ENCODE results near the gene ECT2.
"Not testable (repeated sequence)": the region's sequence is repeated elsewhere in the genome, so short reads cannot be mapped to it uniquely, and the experiment has no call there.

Gene ECT2

GRCh38 chr3:172711454-172711795, 39.1 kb upstream of the ECT2 start:
- DNase-seq (ENCODE audit: low spot score): peak; percentile 21
- in situ Hi-C loops (cut with MboI; ENCODE audit: low sequenced_read_pairs, unreplicated experiment): no loop called here
- TF ChIP-seq, protein P1, sequence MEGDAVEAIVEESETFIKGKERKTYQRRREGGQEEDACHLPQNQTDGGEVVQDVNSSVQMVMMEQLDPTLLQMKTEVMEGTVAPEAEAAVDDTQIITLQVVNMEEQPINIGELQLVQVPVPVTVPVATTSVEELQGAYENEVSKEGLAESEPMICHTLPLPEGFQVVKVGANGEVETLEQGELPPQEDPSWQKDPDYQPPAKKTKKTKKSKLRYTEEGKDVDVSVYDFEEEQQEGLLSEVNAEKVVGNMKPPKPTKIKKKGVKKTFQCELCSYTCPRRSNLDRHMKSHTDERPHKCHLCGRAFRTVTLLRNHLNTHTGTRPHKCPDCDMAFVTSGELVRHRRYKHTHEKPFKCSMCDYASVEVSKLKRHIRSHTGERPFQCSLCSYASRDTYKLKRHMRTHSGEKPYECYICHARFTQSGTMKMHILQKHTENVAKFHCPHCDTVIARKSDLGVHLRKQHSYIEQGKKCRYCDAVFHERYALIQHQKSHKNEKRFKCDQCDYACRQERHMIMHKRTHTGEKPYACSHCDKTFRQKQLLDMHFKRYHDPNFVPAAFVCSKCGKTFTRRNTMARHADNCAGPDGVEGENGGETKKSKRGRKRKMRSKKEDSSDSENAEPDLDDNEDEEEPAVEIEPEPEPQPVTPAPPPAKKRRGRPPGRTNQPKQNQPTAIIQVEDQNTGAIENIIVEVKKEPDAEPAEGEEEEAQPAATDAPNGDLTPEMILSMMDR (IDR thresholded peaks at IDR 0.05; ENCODE audit: borderline replicate concordance, control extremely low read depth, extremely low read depth, insufficient read depth, missing control alignments): no peak

DNA sequence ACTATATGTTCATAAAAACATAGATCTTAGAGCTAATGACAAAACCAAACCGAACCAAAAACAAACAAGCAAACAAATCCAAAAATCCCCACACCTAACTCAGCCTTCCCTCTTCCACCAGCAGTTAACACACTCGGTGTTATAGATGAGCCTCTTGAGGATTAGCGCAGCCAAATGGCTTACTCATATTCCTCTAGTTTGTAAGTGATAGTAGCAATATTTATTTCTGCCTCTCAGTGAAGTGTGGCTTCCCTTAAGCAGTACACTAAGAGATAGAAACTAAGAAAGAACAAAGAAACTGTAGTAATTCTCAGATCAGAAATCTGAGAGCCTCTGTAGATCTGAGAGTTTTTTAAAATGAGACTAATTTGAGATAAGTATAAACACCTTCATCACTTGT, 37.2 kb upstream of the ECT2 start:
- no peak for DNase-seq (ENCODE audit: low spot score)
- in situ Hi-C loops (cut with MboI; ENCODE audit: low sequenced_read_pairs, unreplicated experiment): no loop called here
- TF ChIP-seq, protein P1 (IDR thresholded peaks at IDR 0.05; ENCODE audit: borderline replicate concordance, control extremely low read depth, extremely low read depth, insufficient read depth, missing control alignments): no peak

DNA sequence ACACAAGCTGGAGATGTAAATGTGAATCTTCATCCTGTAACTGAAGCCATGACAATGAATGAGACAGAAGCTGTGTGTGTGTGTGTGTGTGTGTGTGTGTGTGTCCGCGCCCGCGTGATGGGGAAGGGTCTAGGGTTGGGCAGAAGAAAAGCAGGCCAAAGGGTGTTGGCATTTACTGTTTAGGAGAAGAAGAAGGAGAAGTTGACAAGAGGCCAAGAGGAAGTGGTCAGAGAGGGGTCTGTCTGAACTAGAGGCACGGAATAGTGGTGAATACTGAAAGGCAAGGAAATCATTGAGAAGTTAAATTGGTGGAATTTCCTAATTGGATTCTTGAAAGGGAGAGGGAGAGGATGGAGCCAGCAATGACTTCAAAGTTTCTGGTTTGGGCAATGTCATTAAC, 34.0 kb upstream of the ECT2 start:
- TF ChIP-seq, protein P1 (IDR thresholded peaks at IDR 0.05; ENCODE audit: borderline replicate concordance, control extremely low read depth, extremely low read depth, insufficient read depth, missing control alignments): no peak
- DNase-seq (ENCODE audit: low spot score): no peak
- in situ Hi-C loops (cut with MboI; ENCODE audit: low sequenced_read_pairs, unreplicated experiment): no loop called here

DNA sequence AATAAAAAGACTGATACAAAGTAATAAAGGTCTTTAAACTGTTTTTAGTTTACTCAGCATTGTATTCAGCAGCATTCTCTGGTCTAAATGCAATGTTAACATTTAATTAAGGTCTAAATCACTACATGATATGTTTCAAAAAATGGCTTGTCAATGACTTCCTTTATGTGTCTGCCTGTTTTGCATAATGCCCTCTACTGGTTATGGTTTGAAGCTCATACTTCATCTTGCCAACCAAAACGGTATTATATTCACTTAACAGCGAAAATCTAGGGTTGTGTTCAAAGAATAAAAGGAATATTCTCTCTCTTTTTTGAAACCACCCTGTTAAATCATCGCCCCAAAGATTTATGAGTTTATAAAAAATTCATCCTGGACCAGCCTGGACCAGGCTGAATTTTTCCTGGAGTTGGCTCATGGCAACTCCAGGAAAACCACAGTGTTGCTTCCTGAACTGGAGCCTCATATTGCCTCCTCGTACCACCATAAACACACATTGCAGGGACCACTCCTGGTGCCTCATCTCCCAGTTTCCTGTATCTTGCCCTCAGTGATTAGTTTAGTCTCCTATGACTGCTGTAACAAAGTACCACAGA, 32.9 kb upstream of the ECT2 start:
- in situ Hi-C loops (cut with MboI; ENCODE audit: low sequenced_read_pairs, unreplicated experiment): no loop called here
- no peak for DNase-seq (ENCODE audit: low spot score)
- TF ChIP-seq, protein P1 (IDR thresholded peaks at IDR 0.05; ENCODE audit: borderline replicate concordance, control extremely low read depth, extremely low read depth, insufficient read depth, missing control alignments): no peak

GRCh38 chr3:172722536-172723040, 27.9 kb upstream of the ECT2 start:
- DNase-seq (ENCODE audit: low spot score); in situ Hi-C loops (cut with MboI; ENCODE audit: low sequenced_read_pairs, unreplicated experiment): not testable (repeated sequence)

- no peak for DNase-seq (ENCODE audit: low spot score)
- TF ChIP-seq, protein P1 (IDR thresholded peaks at IDR 0.05; ENCODE audit: borderline replicate concordance, control extremely low read depth, extremely low read depth, insufficient read depth, missing control alignments): no peak
- in situ Hi-C loops (cut with MboI; ENCODE audit: low sequenced_read_pairs, unreplicated experiment): no loop called here
These were observed 24.1 kb upstream of the ECT2 start for GRCh38 chr3:172726380-172726779.

DNA sequence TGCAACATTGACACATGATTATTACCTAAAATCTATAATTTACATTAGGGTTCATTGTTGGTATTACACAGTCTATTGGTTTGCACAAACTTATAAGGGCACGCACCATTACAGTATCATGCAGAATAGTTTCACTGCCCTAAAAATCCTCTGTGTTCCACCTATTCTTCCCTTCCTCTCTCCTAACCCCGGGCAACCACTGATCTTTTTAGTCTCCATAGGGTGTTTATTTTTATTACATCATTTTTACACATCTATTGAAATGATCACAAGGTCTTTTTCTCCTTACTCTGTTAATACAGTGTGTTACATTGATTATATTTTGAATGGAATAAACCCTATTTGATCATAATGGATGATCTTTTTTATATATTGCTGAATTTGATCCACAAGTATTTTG, 15.5 kb upstream of the ECT2 start:
- in situ Hi-C loops (cut with MboI; ENCODE audit: low sequenced_read_pairs, unreplicated experiment): no loop called here

More for the DNA sequence above, 15.5 kb upstream of the ECT2 start:
- no peak for DNase-seq (ENCODE audit: low spot score)
- TF ChIP-seq, protein P1 (IDR thresholded peaks at IDR 0.05; ENCODE audit: borderline replicate concordance, control extremely low read depth, extremely low read depth, insufficient read depth, missing control alignments): no peak

All from GM13976 (cell line).